Measurements from ENCODE around the gene ATP12A. TPM values are rescaled to one million over a fixed set of nuclear protein-coding genes. Genes with fewer than 3 reads are reported as not detected.

ATP12A gene
- total and polyA plus RNA-seq, 2 of the 8 experiments (the other 6 are each of a cell fraction or from before 2014, with no cell fraction given): 0.80 to 1.3 TPM

GRCh38 chr13:24670961-24671381 lies 9.2 kb upstream of the ATP12A start:
- Histone ChIP-seq H4K20me1 (replicated peaks in 1 of 2; ENCODE audit: control insufficient read depth in 1 of 2, insufficient read depth in 2 of 2, low read length in 2 of 2) (no peaks in the 10 kb centered on the region), H3K27me3 (replicated peaks in 1 of 4; ENCODE audit: control insufficient read depth in 3 of 4, extremely low read depth in 1 of 4, insufficient read depth in 3 of 4, low read length in 3 of 4) (no peaks in the 10 kb centered on the region), H3K4me1 (replicated peaks in 1 of 4; ENCODE audit: control insufficient read depth in 3 of 4, insufficient read depth in 4 of 4, low read length in 3 of 4) (peaks cover 0 to 4% (median under 1%) of the 10 kb centered on the region in 4 experiments; a peak in 2 of 7 replicates), H2AK5ac (ENCODE audit: low read depth, low read length) (no peak overlapping the region), H2BK15ac (ENCODE audit: low read length) (no peak overlapping the region), H3K4ac (replicated peaks; ENCODE audit: insufficient read length, low read depth, low read length) (no peak overlapping the region), H4K8ac (ENCODE audit: extremely low read depth, insufficient read depth, low read length) (no peak overlapping the region), H2BK20ac (ENCODE audit: low read length) (no peak overlapping the region), H3K79me1 (ENCODE audit: low read depth, low read length) (no peaks in the 10 kb centered on the region), H3K14ac (ENCODE audit: insufficient read length) (no peak overlapping the region), H2BK12ac (ENCODE audit: low read depth, low read length) (no peak overlapping the region), H2BK5ac (ENCODE audit: low read depth, low read length) (0 out of 2 replicates have a peak overlapping the region, but pooled peaks have one; percentile 35), H3K4me3 (ENCODE audit: extremely low read depth in 1 of 4, insufficient read depth in 2 of 4, low read depth in 3 of 4, low read length in 4 of 4) (peak overlapping the region in 2 of 4 experiments; percentile 5 to 41; a peak in 2 of 8 replicates), H3K9me3 (ENCODE audit: insufficient read depth in 2 of 2, low read depth in 1 of 2, low read length in 1 of 2) (no peaks in the 10 kb centered on the region), H3K79me2 (ENCODE audit: control insufficient read depth in 1 of 2, insufficient read depth in 2 of 2, low read length in 2 of 2) (no peaks in the 10 kb centered on the region), H3K23ac (ENCODE audit: insufficient read length) (no peak overlapping the region), H3K27ac (ENCODE audit: low read depth, low read length) (no peak overlapping the region), H3K23me2 (ENCODE audit: low read depth, low read length) (peaks cover 3% of the 10 kb centered on the region; the same call in 1 of the 2 replicates), H2BK120ac (replicated peaks; ENCODE audit: low read depth, low read length) (no peak overlapping the region), H4K5ac (ENCODE audit: insufficient read length, low read depth, low read length) (no peak overlapping the region), H3K56ac (replicated peaks; ENCODE audit: insufficient read length, low read depth, low read length) (no peak overlapping the region), H3K9ac (replicated peaks in 1 of 4; ENCODE audit: extremely low read depth in 1 of 4, low read depth in 3 of 4, low read length in 3 of 4) (no peak overlapping the region), H3K18ac (ENCODE audit: extremely low read depth, low read length) (no peak overlapping the region; the same call in 1 of the 2 replicates), H2AFZ (ENCODE audit: low read length) (no peak overlapping the region), H4K91ac (replicated peaks; ENCODE audit: insufficient read length, low read length) (no peak overlapping the region), H3K36me3 (ENCODE audit: control insufficient read depth in 2 of 4, insufficient read depth in 4 of 4, low read length in 3 of 4) (no peaks in the 10 kb centered on the region), H3K4me2 (ENCODE audit: insufficient read depth in 1 of 2, low read depth in 2 of 2, low read length in 2 of 2) (peak overlapping the region; percentile 36 to 46)
- 28% methylated on average over 6 of the region's 6 CpGs; no CpG with 5 or more reads in 1 of the 2 experiments for WGBS, 2 experiments (ENCODE audit: extremely low coverage in 1 of 2, insufficient coverage in 1 of 2, insufficient read length in 1 of 2, insufficient replicate concordance in 2 of 2, low coverage in 1 of 2, low lambda C conversion rate in 2 of 2, missing lambda C conversion rate in 1 of 2)
- FAIRE-seq (peak; percentile 76), DNase-seq (ENCODE audit: low read depth in 1 of 2, low spot score in 2 of 2) (no peak)
- ChIA-PET CTCF (ENCODE audit: partially characterized antibody) (interaction anchor here (0.9 to 3.8 kb wide), 7 partner anchors 11 to 65 kb away, joined by 3 to 65 read pairs (median 4); no protein-coding TSS in a partner anchor), POLR2A (ENCODE audit: partially characterized antibody) (interaction anchor here (1.0 kb wide), 1 partner anchor 11 kb away, joined by 3 read pairs; no protein-coding TSS in a partner anchor)
- no peak for TF ChIP-seq USF2 (IDR thresholded peaks at IDR 0.05; ENCODE audit: low read length)
- TF ChIP-seq ATF2 (IDR thresholded peaks at IDR 0.05; ENCODE audit: low read length): no peak
- peak in 1 of 2 experiments; percentile 77; a peak in 2 of 4 replicates for TF ChIP-seq SIN3A (conservative IDR thresholded peaks at IDR 0.05 in 1 of 2, IDR thresholded peaks at IDR 0.05 in 1 of 2; ENCODE audit: low read depth in 1 of 2, low read length in 2 of 2)
- TF ChIP-seq CHD1 (IDR thresholded peaks at IDR 0.05; ENCODE audit: low read depth, low read length): no peak
- peak; percentile 26 to 41; a peak in 3 of 4 replicates for TF ChIP-seq RAD21 (IDR thresholded peaks at IDR 0.05 in 1 of 2, conservative IDR thresholded peaks at IDR 0.05 in 1 of 2; ENCODE audit: low read depth in 2 of 2, low read length in 2 of 2)
- no peak for TF ChIP-seq GTF2F1 (IDR thresholded peaks at IDR 0.05; ENCODE audit: borderline replicate concordance, low read depth, low read length)

Data from H1 (cell line).